EL (cell line): ENCODE measurements around the gene RNF11.
A peak's percentile ranks its signal among the peaks of the same experiment; 100 is the strongest.
"Not testable (repeated sequence)": the region's sequence is repeated elsewhere in the genome, so short reads cannot be mapped to it uniquely, and the experiment has no call there.

Experiments
- DNase-seq: peaks from one replicate; pipeline ENCODE4 v3.0.0-alpha.2; 2016

Gene RNF11

GRCh38 chr1:51230501-51231078 lies 5.5 kb upstream of the RNF11 start:
- DNase-seq = no peak

- peak; percentile 62 for DNase-seq
These were observed 5.0 kb upstream of the RNF11 start for GRCh38 chr1:51231120-51231519.

GRCh38 chr1:51231896-51232295 lies 4.2 kb upstream of the RNF11 start:
- no peak for DNase-seq

GRCh38 chr1:51234236-51234635 lies 1.8 kb upstream of the RNF11 start:
- not testable (repeated sequence) for DNase-seq

GRCh38 chr1:51234721-51235425 lies 1.2 kb upstream of the RNF11 start:
- peak; percentile 66 for DNase-seq

GRCh38 chr1:51236531-51237350 lies 668 bp downstream of the RNF11 start:
- peak; percentile 45 for DNase-seq

GRCh38 chr1:51237351-51238033 lies 1.4 kb downstream of the RNF11 start:
- peak; percentile 52 for DNase-seq

GRCh38 chr1:51238034-51238403 lies 1.9 kb downstream of the RNF11 start:
- peak; percentile 31 for DNase-seq

- no peak for DNase-seq
These were observed 4.0 kb downstream of the RNF11 start for GRCh38 chr1:51240084-51240483.

GRCh38 chr1:51241119-51241518 lies 5.0 kb downstream of the RNF11 start:
- DNase-seq = no peak

GRCh38 chr1:51242546-51242945 lies 6.5 kb downstream of the RNF11 start:
- peak; percentile 34 for DNase-seq

- DNase-seq = no peak
These were observed 10.9 kb downstream of the RNF11 start for GRCh38 chr1:51247022-51247421.

- DNase-seq = no peak
These were observed 11.4 kb downstream of the RNF11 start for GRCh38 chr1:51247499-51247898.

GRCh38 chr1:51249445-51249844 lies 13.4 kb downstream of the RNF11 start:
- DNase-seq = no peak

- not testable (repeated sequence) for DNase-seq
These were observed 14.7 kb downstream of the RNF11 start for GRCh38 chr1:51250729-51251128.

- DNase-seq = not testable (repeated sequence)
These were observed 15.1 kb downstream of the RNF11 start for GRCh38 chr1:51251165-51251564.

- DNase-seq = no peak
These were observed 16.3 kb downstream of the RNF11 start for GRCh38 chr1:51252366-51252765.

GRCh38 chr1:51253691-51254090 lies 17.6 kb downstream of the RNF11 start:
- DNase-seq = no peak

GRCh38 chr1:51255331-51255730 lies 19.3 kb downstream of the RNF11 start:
- no peak for DNase-seq

- DNase-seq = no peak
These were observed 27.2 kb downstream of the RNF11 start for GRCh38 chr1:51263147-51263877.

- DNase-seq = peak; percentile 93
These were observed 28.4 kb downstream of the RNF11 start for GRCh38 chr1:51264451-51264850.

GRCh38 chr1:51265618-51266017 lies 29.5 kb downstream of the RNF11 start:
- no peak for DNase-seq

- no peak for DNase-seq
These were observed 30.1 kb downstream of the RNF11 start for GRCh38 chr1:51266181-51266580.
